Stomach (tissue), 4 donors: Measurements from ENCODE around the gene C19orf67.

Source experiments
- CTCF ChIP-seq, 7 experiments: fragments of 450-650 bp in 4 of 7; fragments of 200-600 bp in 3 of 7; sonication (generic) in 3 of 7; IDR thresholded peaks; one replicate each; pipeline ENCODE4 v1.5.1; 2016 to 2019; ENCODE audit warnings: antibody characterized with exemption in 7 of 7, control low read depth in 2 of 7, mild to moderate bottlenecking in 1 of 7
- EP300 ChIP-seq: sonication (generic); formaldehyde crosslinking; IDR thresholded peaks from one replicate; pipeline ENCODE4 v1.6.1; 2017; ENCODE audit warnings: antibody characterized with exemption

GRCh38 chr19:14063105-14063504, 22.5 kb downstream of the C19orf67 start:
- TF ChIP-seq CTCF (IDR thresholded peaks at IDR 0.05), result no peak
- TF ChIP-seq EP300, result no peak
